OCI-LY3 (cell line): ENCODE results near the gene OR5I1.

Source experiments
- CTCF ChIP-seq: fragments of 200-600, 300-600 bp; sonication (generic); IDR thresholded peaks from 2 replicates; pipeline ENCODE4 v1.5.1; 2014; ENCODE audit warnings: antibody characterized with exemption, low read length, low read depth
- EZH2phosphoT487 ChIP-seq: fragments of 200-600 bp; shearing (Covaris generic); IDR thresholded peaks from 2 replicates; pipeline ENCODE4 v1.6.1; 2018; ENCODE audit warnings: antibody characterized with exemption, mixed run types, low read depth

GRCh38 chr11:55902308-55902707, 33.9 kb downstream of the OR5I1 start:
- TF ChIP-seq CTCF (no peak), EZH2phosphoT487 (no peak)
